Stomach (tissue), 9 donors: ENCODE data around the gene BMX. TPM values are rescaled to one million over a fixed set of nuclear protein-coding genes. Genes with fewer than 3 reads are reported as not detected.

Experiments
- DNase-seq, 2 donors: peaks; one replicate each; pipeline versions ENCODE4 v3.0.0 to v3.0.0-alpha.2; 2013 to 2019
- H3K27ac ChIP-seq, 5 donors: fragments of 200-600 bp in 4 of 5; sonication (generic) in 4 of 5; one replicate each; pipeline ENCODE4 v1.5.1; 2013 to 2019; ENCODE audit warnings: mild to moderate bottlenecking in 1 of 5, moderate library complexity in 1 of 5
- H3K27me3 ChIP-seq, 3 donors: fragments of 200-600 bp; sonication (generic); one replicate each; pipeline ENCODE4 v1.5.1; 2017 to 2019; ENCODE audit warnings: mixed run types in 1 of 3
- H3K36me3 ChIP-seq, 4 donors: fragments of 200-600 bp; sonication (generic); 1 replicate in 3 of 4; 2 replicates in 1 of 4; pipeline ENCODE4 v1.5.1; 2016 to 2019
- H3K4me1 ChIP-seq, 4 donors: fragments of 200-600 bp; sonication (generic); one replicate each; pipeline ENCODE4 v1.5.1; 2016 to 2019
- H3K4me3 ChIP-seq, 4 donors: fragments of 200-600 bp; sonication (generic) in 3 of 4; one replicate each; pipeline ENCODE4 v1.5.1; 2016 to 2019; ENCODE audit warnings: mild to moderate bottlenecking in 1 of 4
- H3K9me3 ChIP-seq, 4 donors: fragments of 200-600 bp; sonication (generic); one replicate each; pipeline ENCODE4 v1.5.1; 2016 to 2019
- EP300 ChIP-seq: sonication (generic); formaldehyde crosslinking; IDR thresholded peaks from one replicate; pipeline ENCODE4 v1.6.1; 2017; ENCODE audit warnings: antibody characterized with exemption
- POLR2A ChIP-seq, 4 donors: fragments of 450-650 bp; IDR thresholded peaks; one replicate each; pipeline ENCODE4 v1.6.1; 2016; ENCODE audit warnings: antibody characterized with exemption in 4 of 4, control low read depth in 2 of 4, mild to moderate bottlenecking in 1 of 4, moderate library complexity in 1 of 4
- POLR2AphosphoS5 ChIP-seq, 3 donors: sonication (generic); formaldehyde crosslinking; IDR thresholded peaks; one replicate each; pipeline ENCODE4 v1.6.1; 2016; ENCODE audit warnings: antibody characterized with exemption in 3 of 3
- WGBS, 5 donors: extraction: QIAGEN DNeasy Blood & Tissue Kit in 3 of 5; methylation state at CpG; one replicate each; pipeline versions ENCODE4 v1.1.5 to v1.1.7; 2013 to 2018; 5-methylcytosine and 5-hydroxymethylcytosine counted together
- intact Hi-C: fragments of 100-400 bp; cut with DNase I; formaldehyde crosslinking; loops from one replicate; pipeline ENCODE4 v1.15.1; 2023; ENCODE audit warnings: low total_unique reads
- polyA plus RNA-seq, 3 donors: library from polyadenylated mRNA; stranded (reverse); fragments of 200-250 nt; gene quantifications; one replicate each; pipeline ENCODE4 v1.2.3, GENCODE V29; 2013
- total RNA-seq, 5 donors: library from RNA; depleted of rRNA; stranded (reverse); fragments of >200 nt; gene quantifications; one replicate each; pipeline versions ENCODE4 v1.1.0 to v1.2.3, GENCODE V29; 2014 to 2016
- TF ChIP-seq, protein P1 (sequence below), 7 experiments: fragments of 450-650 bp in 4 of 7; fragments of 200-600 bp in 3 of 7; sonication (generic) in 3 of 7; IDR thresholded peaks; one replicate each; pipeline ENCODE4 v1.5.1; 2016 to 2019; ENCODE audit warnings: antibody characterized with exemption in 7 of 7, control low read depth in 2 of 7, mild to moderate bottlenecking in 1 of 7
- donor health status: healthy with polysubstance abuse.
- donor health status: Bipolar disorder and iron deficiency.
- donor health status: healthy.

BMX gene
- total and polyA plus RNA-seq, 8 donors = 0.43 to 3.3 (median 0.56) TPM; not detected in 3

- Histone ChIP-seq H3K36me3 (peaks cover 0 to 8% (median 3%) of the 10 kb centered on the region in 4 donors), H3K4me1 (no peaks in the 10 kb centered on the region), H3K27me3 (no peaks in the 10 kb centered on the region), H3K27ac (no peak overlapping the region), H3K4me3 (no peak overlapping the region), H3K9me3 (no peaks in the 10 kb centered on the region)
- 71 to 90% (median 82%) methylated on average over 4 of the region's 4 CpGs for WGBS, 5 donors
- DNase-seq = no peak
- TF ChIP-seq, protein P1, sequence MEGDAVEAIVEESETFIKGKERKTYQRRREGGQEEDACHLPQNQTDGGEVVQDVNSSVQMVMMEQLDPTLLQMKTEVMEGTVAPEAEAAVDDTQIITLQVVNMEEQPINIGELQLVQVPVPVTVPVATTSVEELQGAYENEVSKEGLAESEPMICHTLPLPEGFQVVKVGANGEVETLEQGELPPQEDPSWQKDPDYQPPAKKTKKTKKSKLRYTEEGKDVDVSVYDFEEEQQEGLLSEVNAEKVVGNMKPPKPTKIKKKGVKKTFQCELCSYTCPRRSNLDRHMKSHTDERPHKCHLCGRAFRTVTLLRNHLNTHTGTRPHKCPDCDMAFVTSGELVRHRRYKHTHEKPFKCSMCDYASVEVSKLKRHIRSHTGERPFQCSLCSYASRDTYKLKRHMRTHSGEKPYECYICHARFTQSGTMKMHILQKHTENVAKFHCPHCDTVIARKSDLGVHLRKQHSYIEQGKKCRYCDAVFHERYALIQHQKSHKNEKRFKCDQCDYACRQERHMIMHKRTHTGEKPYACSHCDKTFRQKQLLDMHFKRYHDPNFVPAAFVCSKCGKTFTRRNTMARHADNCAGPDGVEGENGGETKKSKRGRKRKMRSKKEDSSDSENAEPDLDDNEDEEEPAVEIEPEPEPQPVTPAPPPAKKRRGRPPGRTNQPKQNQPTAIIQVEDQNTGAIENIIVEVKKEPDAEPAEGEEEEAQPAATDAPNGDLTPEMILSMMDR (IDR thresholded peaks at IDR 0.05) = no peak
- TF ChIP-seq POLR2A (IDR thresholded peaks at IDR 0.05) = no peak
- no peak for TF ChIP-seq EP300
- TF ChIP-seq POLR2AphosphoS5 (IDR thresholded peaks at IDR 0.05) = no peak
- intact Hi-C loops = no loop called here
Observed at GRCh38 chrX:15474028-15474427, 26.6 kb upstream of the BMX start.

DNA sequence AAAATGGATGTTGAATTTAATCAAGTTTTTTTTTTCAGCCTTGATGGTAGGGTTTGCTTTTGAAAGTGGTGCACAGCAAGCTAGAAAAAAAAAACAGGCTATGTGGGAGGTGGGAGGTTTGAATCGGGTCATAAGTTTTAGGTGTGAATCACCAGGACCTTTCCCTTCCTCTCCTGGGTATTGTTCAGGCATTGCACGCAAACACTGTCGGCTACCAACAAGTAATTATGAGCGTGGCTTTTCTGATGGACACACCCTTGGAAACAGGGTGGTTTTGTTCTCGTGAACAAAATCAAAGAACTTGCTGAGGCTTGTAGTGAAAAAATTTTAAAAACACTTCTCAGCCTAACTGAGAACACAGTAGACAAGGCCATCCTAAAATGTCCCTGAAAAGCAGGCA, 25.6 kb upstream of the BMX start:
- no peaks in the 10 kb centered on the region for H3K4me1 ChIP-seq
- intact Hi-C loops = no loop called here
- peak overlapping the region in 3 of 5 donors; percentile 39 to 51 (median 48) for H3K27ac ChIP-seq
- H3K27me3 ChIP-seq = no peaks in the 10 kb centered on the region
- H3K36me3 ChIP-seq = peaks cover 0 to 8% (median 3%) of the 10 kb centered on the region in 4 donors
- H3K4me3 ChIP-seq = no peak overlapping the region
- TF ChIP-seq EP300 (no peak), POLR2A (IDR thresholded peaks at IDR 0.05) (no peak), POLR2AphosphoS5 (IDR thresholded peaks at IDR 0.05) (peak in 1 of 3 donors; percentile 6)
- TF ChIP-seq, protein P1 (IDR thresholded peaks at IDR 0.05) = no peak
- peak in 1 of 2 donors; percentile 65 for DNase-seq
- WGBS, 5 donors = 32 to 53% (median 35%) methylated on average over 4 to 5 of the region's 5 CpGs
- H3K9me3 ChIP-seq = no peaks in the 10 kb centered on the region

DNA sequence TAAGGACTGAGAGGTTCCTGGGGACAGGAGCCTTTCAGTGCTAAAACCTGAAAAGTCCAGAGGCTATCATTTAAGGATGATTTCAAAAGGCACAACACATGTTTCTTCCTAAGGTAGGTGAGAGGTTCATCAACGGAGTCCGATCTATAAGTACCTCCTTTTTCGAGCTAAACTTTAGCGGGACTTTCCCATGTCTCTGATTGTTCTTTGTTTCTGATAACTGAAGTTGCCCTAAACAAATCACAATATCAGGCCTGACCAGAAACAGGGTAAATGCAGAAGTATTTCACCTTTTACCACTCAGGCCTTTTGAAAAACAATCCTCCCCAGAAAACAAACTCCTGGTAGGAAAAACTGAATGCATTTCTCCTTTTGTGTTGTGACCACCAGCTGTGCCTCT, 25.1 kb upstream of the BMX start:
- Histone ChIP-seq H3K4me3 (no peak overlapping the region), H3K9me3 (no peaks in the 10 kb centered on the region), H3K36me3 (peaks cover 0 to 8% (median 3%) of the 10 kb centered on the region in 4 donors), H3K4me1 (no peaks in the 10 kb centered on the region), H3K27ac (peak overlapping the region in 3 of 5 donors; percentile 39 to 51 (median 48)), H3K27me3 (no peaks in the 10 kb centered on the region)
- TF ChIP-seq EP300 = no peak
- no peak for TF ChIP-seq POLR2A (IDR thresholded peaks at IDR 0.05)
- TF ChIP-seq POLR2AphosphoS5 (IDR thresholded peaks at IDR 0.05) = no peak
- TF ChIP-seq, protein P1 (IDR thresholded peaks at IDR 0.05) = no peak
- no peak for DNase-seq
- intact Hi-C loops = no loop called here
- 27 to 55% (median 53%) methylated on average over 4 of the region's 4 CpGs for WGBS, 5 donors

DNA sequence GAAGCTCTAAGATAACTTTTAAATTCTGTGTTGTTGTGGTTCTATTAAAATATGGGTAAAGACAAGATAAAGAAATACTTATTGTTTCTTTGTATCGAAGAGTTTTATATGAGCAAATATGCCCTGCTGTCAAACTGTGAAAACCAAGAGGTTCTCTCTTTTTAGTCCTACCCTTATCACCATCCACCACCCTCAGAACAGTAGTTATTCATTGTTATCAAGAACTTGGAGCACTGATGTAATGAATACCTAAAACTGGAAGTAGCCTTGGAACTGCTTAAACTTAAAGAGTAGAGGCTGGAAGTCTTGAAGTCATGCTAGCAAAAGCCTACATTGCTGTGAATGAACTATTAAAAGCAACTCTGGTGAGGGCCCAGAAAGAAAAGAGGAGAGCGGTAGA, 16.7 kb upstream of the BMX start:
- H3K4me1 ChIP-seq = no peaks in the 10 kb centered on the region
- DNase-seq = no peak
- no peaks in the 10 kb centered on the region for H3K36me3 ChIP-seq
- no peak for TF ChIP-seq POLR2A (IDR thresholded peaks at IDR 0.05)
- TF ChIP-seq, protein P1 (IDR thresholded peaks at IDR 0.05) = no peak
- no peak for TF ChIP-seq POLR2AphosphoS5 (IDR thresholded peaks at IDR 0.05)
- no peak for TF ChIP-seq EP300
- H3K27ac ChIP-seq = no peak overlapping the region
- 70 to 82% (median 78%) methylated on average over 2 of the region's 2 CpGs for WGBS, 5 donors
- H3K4me3 ChIP-seq = no peak overlapping the region
- intact Hi-C loops = no loop called here
- no peaks in the 10 kb centered on the region for H3K9me3 ChIP-seq
- H3K27me3 ChIP-seq = no peaks in the 10 kb centered on the region
